GM18861 (cell line): ENCODE measurements around the gene ZCCHC10.
A peak's percentile ranks its signal among the peaks of the same experiment; 100 is the strongest.
"Not testable (repeated sequence)": the region's sequence is repeated elsewhere in the genome, so short reads cannot be mapped to it uniquely, and the experiment has no call there.

Experiments
- ATAC-seq: cut with Tn5 transposase; IDR thresholded peaks from one replicate; pipeline ENCODE4 v1.9.1; 2021; ENCODE audit not compliant: unreplicated experiment

The ZCCHC10 gene

DNA sequence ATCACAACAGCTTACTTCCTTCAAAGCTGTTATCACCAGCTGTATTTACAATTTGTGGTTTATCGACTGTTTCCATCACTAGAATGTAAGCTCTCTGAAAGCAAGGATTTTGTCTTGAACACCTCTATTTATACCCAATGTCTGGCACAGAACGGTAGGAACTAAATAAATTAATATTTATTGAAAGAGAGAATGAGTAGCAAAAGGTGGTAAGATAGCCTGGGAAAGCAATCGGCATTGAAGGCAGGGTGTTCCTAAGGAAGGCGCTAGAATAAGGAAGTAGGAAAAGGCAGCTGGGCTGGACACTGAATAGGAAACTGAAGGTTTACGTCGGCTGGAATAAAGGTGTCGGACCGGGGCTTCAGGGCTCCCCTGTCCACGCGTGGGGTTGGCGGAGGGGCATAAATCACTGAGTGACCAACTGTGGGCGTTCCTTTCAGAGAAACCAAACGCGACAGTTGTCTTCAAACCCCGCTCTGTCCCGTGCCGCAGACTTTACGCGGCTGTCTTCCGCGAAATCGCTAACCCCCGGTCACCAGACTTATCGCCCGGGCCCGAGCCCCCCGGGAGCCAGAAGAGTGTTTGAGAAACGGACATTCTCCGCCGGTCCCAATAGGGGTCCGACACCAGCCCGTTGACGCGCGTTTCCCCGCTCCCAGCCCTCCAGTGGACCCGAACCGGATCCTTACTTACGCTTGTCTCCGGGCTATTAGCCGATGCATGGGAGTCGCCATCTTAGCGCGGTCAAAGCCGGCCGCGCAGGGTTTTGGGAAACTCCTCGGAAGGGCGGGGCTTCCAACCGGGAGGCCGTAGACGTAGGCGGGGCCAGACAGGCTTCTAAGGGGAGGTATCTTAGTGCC lies at the start of gene ZCCHC10:
Gene ZCCHC10 (minus strand): TSS at position 746 of the 860 bp plus-strand sequence. CDS start 12 bp downstream, at position 734.
- ATAC-seq, result peak; percentile 84

DNA sequence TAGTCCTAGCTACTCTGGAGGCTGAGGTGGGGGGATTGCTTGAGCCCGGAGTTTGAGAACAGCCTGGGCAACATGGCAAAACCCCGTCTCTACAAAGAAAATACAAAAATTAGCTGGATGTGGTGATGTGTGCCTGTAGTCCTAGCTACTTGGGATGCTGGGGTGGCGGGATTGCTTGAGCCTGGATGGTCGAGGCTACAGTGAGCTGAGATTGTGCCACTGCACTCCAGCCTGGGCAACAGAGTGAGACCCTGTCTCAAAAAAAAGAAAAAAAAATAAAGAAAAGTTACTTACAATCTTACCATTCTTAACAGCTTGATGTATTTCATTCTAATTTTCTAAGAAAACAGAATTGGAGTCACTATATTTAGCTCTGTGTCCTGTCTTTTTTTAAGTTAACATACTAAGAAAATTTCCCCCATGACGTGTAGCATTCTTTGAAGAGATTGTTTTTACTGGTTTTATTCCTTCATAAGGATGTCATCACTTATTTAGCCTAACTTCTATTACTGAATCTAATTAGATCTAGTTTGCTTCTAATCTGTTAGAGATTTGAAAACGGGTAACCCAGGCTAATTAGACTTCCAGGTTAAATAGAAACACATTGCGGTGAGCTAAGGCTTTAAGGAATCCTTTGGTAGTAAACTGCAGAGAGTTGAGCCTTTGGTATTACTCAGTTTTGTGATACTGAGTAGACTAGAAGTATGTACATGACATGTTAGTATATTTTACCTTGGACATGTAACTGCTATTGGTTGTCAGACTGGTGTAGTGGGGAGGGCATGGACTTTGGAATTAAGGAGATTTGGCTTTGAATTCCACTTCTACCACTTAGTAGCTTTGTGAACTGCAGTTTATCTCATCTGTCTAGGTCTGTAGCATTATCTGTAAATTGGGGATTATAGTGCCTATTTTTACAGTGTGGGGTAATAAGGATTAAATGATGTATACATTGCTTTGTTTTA lies 49.5 kb upstream of the ZCCHC10 start:
- ATAC-seq, result no peak

GRCh38 chr5:133072021-133072420 lies 45.7 kb upstream of the ZCCHC10 start:
- ATAC-seq, result no peak

DNA sequence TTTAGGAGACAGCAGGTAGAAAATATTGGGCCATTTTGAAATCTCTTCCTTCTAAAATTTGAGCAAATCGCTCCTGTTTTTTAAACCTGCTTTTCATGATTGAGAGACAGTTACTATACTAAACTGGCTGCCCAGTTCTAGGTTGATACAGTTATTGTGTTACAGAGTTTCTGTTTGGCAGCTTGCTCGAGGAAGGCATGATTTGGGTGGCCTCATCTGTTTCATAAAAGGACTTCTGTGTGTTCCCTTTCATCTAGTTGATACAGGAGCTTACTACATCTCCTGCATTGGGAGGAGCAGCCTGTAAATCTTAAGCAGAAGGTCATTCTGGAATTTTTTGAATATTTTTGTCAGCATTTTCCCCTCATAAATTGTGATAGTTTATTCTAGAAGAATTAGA lies 39.7 kb upstream of the ZCCHC10 start:
- ATAC-seq, result no peak

DNA sequence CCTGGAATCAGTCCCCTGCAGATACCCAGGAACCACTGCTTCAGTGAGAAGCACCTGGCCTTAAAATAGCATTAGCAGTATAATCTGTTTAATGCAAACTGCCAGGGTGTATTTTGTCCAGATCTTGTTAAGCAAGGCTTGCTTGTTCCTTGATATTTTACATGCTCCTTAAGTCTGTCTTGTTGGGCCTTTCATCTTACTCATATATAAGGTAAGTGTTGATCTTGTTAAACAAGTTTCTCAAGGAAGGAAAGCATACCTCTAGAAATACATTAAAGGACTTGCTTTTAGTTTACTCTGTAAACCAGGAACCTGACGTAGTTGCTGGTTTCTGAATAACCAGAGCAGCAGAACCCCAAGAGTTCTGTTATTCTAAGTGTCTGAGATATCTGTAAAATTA lies 39.1 kb upstream of the ZCCHC10 start:
- ATAC-seq, result no peak

DNA sequence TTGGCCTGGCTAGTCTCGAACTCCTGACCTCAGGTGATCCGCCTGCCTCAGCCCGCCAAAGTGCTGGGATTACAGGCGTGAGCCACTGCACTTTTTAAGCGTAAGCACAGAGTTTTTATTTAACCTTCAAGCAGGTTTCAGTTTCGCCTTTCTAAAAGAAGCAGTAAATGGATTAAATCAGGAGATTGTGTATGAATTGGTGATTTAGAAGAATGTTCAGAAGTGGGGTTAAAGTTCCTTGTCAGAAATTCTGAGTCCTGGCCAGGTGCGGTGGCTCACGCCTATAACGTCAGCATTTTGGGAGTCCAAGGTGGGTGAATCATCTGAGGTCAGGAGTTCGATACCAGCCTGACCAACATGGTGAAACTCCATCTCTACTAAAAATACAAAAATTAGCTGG lies 37.6 kb upstream of the ZCCHC10 start:
- no peak for ATAC-seq

DNA sequence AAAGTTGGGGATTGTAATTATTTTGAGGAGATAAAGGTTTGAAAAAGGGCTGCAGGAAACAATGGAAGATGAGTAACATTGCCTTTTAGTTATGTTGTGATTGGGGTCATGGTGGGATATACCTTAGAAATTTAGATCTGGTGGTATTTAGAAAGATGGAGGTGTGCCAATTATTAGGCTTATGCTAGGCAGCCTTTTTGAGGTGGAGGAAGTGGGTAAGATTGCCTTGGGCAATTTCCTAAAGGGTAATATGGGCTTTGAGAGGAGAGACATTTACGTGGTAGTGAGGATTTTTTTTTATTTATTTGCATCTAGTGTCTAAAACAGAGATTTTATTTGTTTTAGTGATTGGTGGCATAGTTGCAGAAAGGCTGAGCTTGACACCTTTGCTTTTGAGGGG lies 35.9 kb upstream of the ZCCHC10 start:
- no peak for ATAC-seq

DNA sequence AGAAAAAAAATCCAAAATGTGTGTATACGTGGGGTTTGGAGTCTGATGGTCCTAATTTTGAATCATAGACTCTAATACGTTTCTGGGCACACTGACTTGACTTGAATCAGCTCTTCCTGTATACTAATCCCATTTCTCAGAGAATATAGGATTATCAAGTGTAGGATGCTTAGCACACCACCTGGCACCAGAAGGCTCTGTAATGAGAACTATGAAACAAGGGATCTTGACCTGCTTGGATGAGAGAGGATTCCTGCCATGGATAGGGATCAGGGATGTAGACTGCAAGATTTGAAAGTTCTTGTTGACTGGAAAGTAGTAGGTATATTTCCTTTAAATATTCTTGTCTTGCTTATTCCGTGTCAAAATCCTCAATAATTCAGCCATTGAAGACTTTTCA lies 33.3 kb upstream of the ZCCHC10 start:
- no peak for ATAC-seq

- no peak for ATAC-seq
These were observed 30.5 kb upstream of the ZCCHC10 start for GRCh38 chr5:133056891-133057290.

GRCh38 chr5:133054697-133055471 lies 28.5 kb upstream of the ZCCHC10 start:
- ATAC-seq, result no peak

DNA sequence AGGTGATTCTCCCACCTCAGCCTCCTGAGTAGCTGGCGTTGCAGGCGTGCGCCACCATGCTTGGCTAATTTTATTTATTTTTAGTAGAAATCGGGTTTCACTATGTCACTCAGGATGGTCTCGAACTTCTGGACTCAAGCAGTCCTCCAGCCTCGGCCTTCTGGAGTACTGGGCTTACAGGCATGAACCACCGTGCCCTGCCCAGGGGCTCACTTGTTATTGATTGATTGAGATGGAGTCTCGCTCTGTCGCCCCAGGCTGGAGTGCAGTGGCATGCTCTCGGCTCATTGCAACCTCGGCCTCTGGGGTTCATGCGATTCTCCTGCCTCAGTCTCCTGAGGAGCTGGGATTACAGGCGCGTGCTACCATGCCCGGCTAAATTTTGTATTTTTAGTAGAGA lies 27.1 kb upstream of the ZCCHC10 start:
- no peak for ATAC-seq

- ATAC-seq, result peak; percentile 34
These were observed 26.2 kb upstream of the ZCCHC10 start for GRCh38 chr5:133052317-133053175.

GRCh38 chr5:133051542-133052316 lies 25.4 kb upstream of the ZCCHC10 start, which contains the start of gene HSPA4:
Gene HSPA4 (plus strand): TSS chr5:133052013. CDS start chr5:133052251, 238 bp downstream.
- ATAC-seq, result peak; percentile 73

DNA sequence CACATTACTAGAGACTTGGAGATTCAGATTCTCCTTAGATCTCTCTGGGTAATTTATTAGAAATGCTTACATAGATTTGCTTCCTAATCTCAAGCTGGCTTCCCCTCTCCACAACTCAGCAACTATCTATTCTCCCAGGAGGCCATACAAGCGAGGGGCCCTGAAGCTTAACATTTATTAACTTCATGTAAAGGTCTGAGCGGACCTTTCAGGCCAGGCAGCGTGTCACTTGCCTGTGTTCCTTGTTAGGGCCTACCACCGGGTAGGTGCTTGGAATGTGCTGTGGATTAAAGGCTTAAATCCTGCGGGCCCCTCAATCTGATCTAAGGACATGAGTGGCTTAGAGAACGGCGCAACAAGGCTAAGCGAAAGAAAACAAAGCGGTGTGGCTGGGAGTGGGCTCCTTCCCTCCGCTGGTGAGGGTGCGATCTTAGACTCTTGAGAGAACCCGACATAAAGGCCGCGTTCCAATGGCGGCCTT lies 24.8 kb upstream of the ZCCHC10 start:
- ATAC-seq, result no peak

DNA sequence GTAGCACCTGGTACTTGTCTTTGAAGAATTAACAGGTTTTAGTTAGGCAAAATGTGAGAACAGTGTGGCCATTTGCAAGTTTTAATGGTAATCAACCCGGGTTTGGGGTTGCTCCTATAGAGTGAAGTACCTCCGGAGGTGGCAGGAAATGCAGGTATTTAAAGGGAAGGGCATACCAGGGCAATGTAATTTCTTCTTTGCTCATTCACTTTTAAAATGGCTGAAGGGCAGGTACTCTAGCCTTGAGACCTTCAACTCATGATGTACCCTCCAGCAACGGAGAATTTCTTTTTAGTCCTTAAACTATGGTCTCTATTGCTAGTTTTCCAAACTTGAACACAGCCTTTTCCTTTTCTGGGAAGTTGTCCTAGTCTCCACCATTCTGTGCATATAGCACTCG lies 24.2 kb upstream of the ZCCHC10 start:
- ATAC-seq, result no peak

GRCh38 chr5:133049726-133050048 lies 23.3 kb upstream of the ZCCHC10 start:
- ATAC-seq, result no peak

DNA sequence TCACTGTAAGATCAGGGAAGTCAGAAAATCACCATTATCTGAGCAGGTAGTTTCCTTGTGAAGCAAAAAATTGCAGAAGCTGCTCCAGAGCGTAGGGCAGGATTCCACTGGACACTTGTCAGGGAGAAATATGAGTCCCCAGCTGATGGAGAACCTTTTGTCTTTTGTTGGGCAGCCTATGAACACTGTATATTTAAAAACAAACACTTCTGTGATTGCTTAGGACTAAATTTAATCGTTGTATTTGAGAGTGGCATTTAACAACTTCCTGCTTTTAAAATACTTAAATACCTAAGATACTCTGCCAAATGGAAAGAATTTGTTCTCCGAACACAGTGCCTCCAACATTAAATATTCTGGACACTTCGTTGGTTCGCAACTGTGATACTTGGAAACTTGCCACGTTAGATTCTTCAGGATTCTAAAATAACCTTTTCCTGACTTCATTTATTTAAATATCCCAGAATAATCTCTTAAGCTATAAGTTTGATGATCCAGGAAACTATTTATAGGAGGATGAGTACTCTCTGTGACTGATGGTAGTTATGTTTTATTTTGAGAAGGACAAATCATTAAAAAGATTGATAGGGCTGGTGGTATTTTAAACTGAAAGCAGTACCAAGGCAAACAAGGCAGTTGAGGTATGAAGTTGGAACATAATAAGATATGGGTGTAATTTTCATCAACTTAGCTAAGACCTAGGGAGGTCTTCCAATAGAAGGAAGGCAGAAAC lies 22.8 kb upstream of the ZCCHC10 start:
- no peak for ATAC-seq

DNA sequence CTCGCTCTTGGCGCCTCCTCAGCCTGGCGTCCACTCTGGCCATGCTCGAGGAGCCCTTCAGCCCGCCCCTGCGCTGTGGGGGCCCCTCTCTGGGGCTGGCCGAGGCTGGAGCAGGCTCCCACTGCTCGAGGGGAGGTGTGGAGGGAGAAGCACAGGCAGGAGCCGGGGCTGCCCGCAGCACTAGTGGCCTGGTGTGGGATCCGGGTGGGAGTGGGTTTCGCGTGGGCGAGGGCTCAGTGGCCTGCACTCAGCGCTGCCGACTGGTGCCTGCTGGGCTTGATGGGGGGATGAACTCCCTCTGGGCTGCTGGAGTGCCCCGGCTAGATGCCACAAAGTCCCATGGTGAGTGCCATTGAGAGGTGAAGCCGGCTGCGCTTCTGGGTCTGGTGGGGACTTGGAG lies 21.1 kb upstream of the ZCCHC10 start:
- ATAC-seq, result no peak

DNA sequence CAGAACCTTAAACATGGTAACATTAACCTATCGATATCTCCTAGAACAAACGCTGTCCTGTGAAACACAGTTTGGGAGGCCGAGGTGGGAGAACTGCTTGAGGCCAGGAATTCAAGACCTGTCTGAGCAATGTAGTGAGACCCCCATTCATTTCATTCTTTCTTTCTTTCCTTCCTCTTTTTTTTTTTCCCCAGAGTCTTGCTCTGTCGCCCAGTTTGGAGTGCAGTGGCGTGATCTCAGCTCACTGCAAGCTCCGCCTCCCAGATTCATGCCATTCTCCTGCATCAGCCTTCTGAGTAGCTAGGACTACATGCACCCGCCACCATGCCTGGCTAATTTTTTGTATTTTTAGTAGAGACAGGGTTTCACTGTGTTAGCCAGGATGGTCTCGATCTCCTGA lies 20.2 kb upstream of the ZCCHC10 start:
- ATAC-seq, result not testable (repeated sequence)
